Transverse colon (tissue), 4 donors: ENCODE results near the gene B9D1. TPM values are rescaled to one million over a fixed set of nuclear protein-coding genes. Genes with fewer than 3 reads are reported as not detected.

Source experiments
- DNase-seq: peaks from one replicate; pipeline ENCODE4 v3.0.0-alpha.2; 2019
- H3K27ac ChIP-seq, 4 donors: fragments of 200-600 bp; sonication (generic); 2 replicates each; pipeline ENCODE4 v1.5.1; 2016 to 2018; ENCODE audit warnings: inconsistent platforms in 4 of 4
- H3K27me3 ChIP-seq: fragments of 200-600 bp; sonication (generic); 2 replicates; pipeline ENCODE4 v1.5.1; 2017; ENCODE audit warnings: inconsistent platforms
- H3K36me3 ChIP-seq, 4 donors: fragments of 200-600 bp; sonication (generic); 2 replicates each; pipeline ENCODE4 v1.5.1; 2017 to 2019; ENCODE audit warnings: inconsistent platforms in 4 of 4
- H3K4me1 ChIP-seq, 4 donors: fragments of 200-600 bp; sonication (generic); 2 replicates each; pipeline ENCODE4 v1.5.1; 2017 to 2020; ENCODE audit warnings: inconsistent platforms in 4 of 4
- H3K4me3 ChIP-seq, 4 donors: fragments of 200-600 bp; sonication (generic); 1 replicate in 1 of 4; 2 replicates in 3 of 4; pipeline versions ENCODE4 v1.5.1 to v1.6.1; 2017 to 2019; ENCODE audit warnings: inconsistent platforms in 4 of 4
- H3K9me3 ChIP-seq, 2 donors: fragments of 200-600 bp; sonication (generic); 2 replicates each; pipeline ENCODE4 v1.5.1; 2017 to 2019; ENCODE audit warnings: inconsistent platforms in 2 of 2
- CTCF ChIP-seq, 5 experiments: fragments of 200-600 bp in 3 of 5; fragments of 450-650 bp in 2 of 5; sonication (generic) in 3 of 5; IDR thresholded peaks; 1 replicate in 2 of 5; 2 replicates in 3 of 5; pipeline ENCODE4 v1.5.1; 2016 to 2017; ENCODE audit warnings: antibody characterized with exemption in 5 of 5, inconsistent platforms in 3 of 5, mild to moderate bottlenecking in 2 of 5, moderate library complexity in 1 of 5
- EP300 ChIP-seq: sonication (generic); formaldehyde crosslinking; IDR thresholded peaks from one replicate; pipeline ENCODE4 v1.6.1; 2017; ENCODE audit warnings: antibody characterized with exemption, low read depth
- POLR2A ChIP-seq: fragments of 450-650 bp; IDR thresholded peaks from one replicate; pipeline ENCODE4 v1.6.1; 2016; ENCODE audit warnings: antibody characterized with exemption, mild to moderate bottlenecking, moderate library complexity
- POLR2AphosphoS5 ChIP-seq, 3 donors: sonication (generic); formaldehyde crosslinking; IDR thresholded peaks; one replicate each; pipeline ENCODE4 v1.6.1; 2016; ENCODE audit warnings: antibody characterized with exemption in 3 of 3
- WGBS, 2 donors: methylation state at CpG; one replicate each; pipeline ENCODE4 v1.1.5; 2018; ENCODE audit warnings: low coverage in 1 of 2; 5-methylcytosine and 5-hydroxymethylcytosine counted together
- in situ Hi-C, 4 donors: fragments of 200-750 bp; cut with MboI; loops; one replicate each; pipeline versions ENCODE4 v1.15.0 to v1.15.1; 2017; ENCODE audit warnings: low sequenced_read_pairs in 3 of 4, low pct_ligation_motif_present in 1 of 4, low pct_unique_long_range_greater_than_20kb in 1 of 4
- intact Hi-C: fragments of 100-400 bp; cut with DNase I; formaldehyde crosslinking; loops from one replicate; pipeline ENCODE4 v1.15.1; 2023; ENCODE audit warnings: low total_unique reads
- total RNA-seq, 4 donors: library from RNA; depleted of rRNA; stranded (reverse); fragments of >200 nt; gene quantifications; one replicate each; pipeline ENCODE4 v1.1.0, GENCODE V29; 2016

The B9D1 gene
- total RNA-seq, 4 donors from 2014 or later: 6.0 to 17.6 (median 9.5) TPM

- no peaks in the 10 kb centered on the region for H3K36me3 ChIP-seq
- H3K4me1 ChIP-seq: no peaks in the 10 kb centered on the region
- H3K27ac ChIP-seq: no peak overlapping the region
- H3K9me3 ChIP-seq: peaks cover 0 to 3% of the 10 kb centered on the region in 2 donors
- no peak for DNase-seq
- TF ChIP-seq POLR2A (no peak), CTCF (IDR thresholded peaks at IDR 0.05) (no peak), EP300 (no peak), POLR2AphosphoS5 (IDR thresholded peaks at IDR 0.05) (no peak)
- intact Hi-C loops: no loop called here
- in situ Hi-C loops: no loop called here
- H3K27me3 ChIP-seq: no peaks in the 10 kb centered on the region
- 79 to 84% methylated on average over 2 to 3 of the region's 3 CpGs for WGBS, 2 donors
- no peak overlapping the region for H3K4me3 ChIP-seq
These were observed 32.3 kb downstream of the B9D1 start for GRCh38 chr17:19330271-19330670.

- in situ Hi-C loops: no loop called here
- 100% methylated on average over 2 of the region's 2 CpGs; no CpG with 5 or more reads in 1 of the 2 donors for WGBS, 2 donors
- no peak overlapping the region for H3K4me3 ChIP-seq
- TF ChIP-seq POLR2A (no peak), CTCF (IDR thresholded peaks at IDR 0.05) (no peak), EP300 (no peak), POLR2AphosphoS5 (IDR thresholded peaks at IDR 0.05) (no peak)
- intact Hi-C loops: no loop called here
- no peaks in the 10 kb centered on the region for H3K27me3 ChIP-seq
- H3K9me3 ChIP-seq: peaks cover 0 to 5% of the 10 kb centered on the region in 2 donors
- no peaks in the 10 kb centered on the region for H3K36me3 ChIP-seq
- no peaks in the 10 kb centered on the region for H3K4me1 ChIP-seq
- no peak for DNase-seq
- H3K27ac ChIP-seq: no peak overlapping the region
These were observed 32.7 kb downstream of the B9D1 start for GRCh38 chr17:19329839-19330238.

- DNase-seq: no peak
- TF ChIP-seq EP300 (no peak), POLR2A (no peak), CTCF (IDR thresholded peaks at IDR 0.05) (no peak), POLR2AphosphoS5 (IDR thresholded peaks at IDR 0.05) (no peak)
These were observed 33.4 kb downstream of the B9D1 start for GRCh38 chr17:19329136-19329535.

GRCh38 chr17:19328441-19329061 is 34.0 kb downstream of the B9D1 start:
- in situ Hi-C loops (no loop called here), intact Hi-C loops (no loop called here)
- Histone ChIP-seq H3K4me1 (no peaks in the 10 kb centered on the region), H3K27me3 (no peaks in the 10 kb centered on the region), H3K27ac (no peak overlapping the region), H3K9me3 (peaks cover 0 to 5% of the 10 kb centered on the region in 2 donors), H3K4me3 (no peak overlapping the region), H3K36me3 (peaks cover 0 to 5% (median 0%) of the 10 kb centered on the region in 4 donors)
- no peak for TF ChIP-seq POLR2A
- no peak for TF ChIP-seq POLR2AphosphoS5 (IDR thresholded peaks at IDR 0.05)
- no peak for TF ChIP-seq CTCF (IDR thresholded peaks at IDR 0.05)
- no peak for TF ChIP-seq EP300
- no peak for DNase-seq
- WGBS, 2 donors: 92% methylated on average over 10 of the region's 10 CpGs; no CpG with 5 or more reads in 1 of the 2 donors

More at GRCh38 chr17:19329136-19329535, 33.4 kb downstream of the B9D1 start:
- Histone ChIP-seq H3K27ac (no peak overlapping the region), H3K9me3 (peaks cover 0 to 5% of the 10 kb centered on the region in 2 donors), H3K36me3 (no peaks in the 10 kb centered on the region), H3K27me3 (no peaks in the 10 kb centered on the region), H3K4me1 (no peaks in the 10 kb centered on the region), H3K4me3 (no peak overlapping the region)
- in situ Hi-C loops (no loop called here), intact Hi-C loops (no loop called here)
- 85% methylated on average over 2 of the region's 2 CpGs; no CpG with 5 or more reads in 1 of the 2 donors for WGBS, 2 donors
